ENCODE results near the gene ARHGEF28. TPM values are rescaled to one million over a fixed set of nuclear protein-coding genes. Genes with fewer than 3 reads are reported as not detected.

The ARHGEF28 gene
- total RNA-seq = 3.5 TPM
- long read RNA-seq, partial matches to known transcripts = 0 of 1 reads
- long read RNA-seq, other reads (novel, unspliced or antisense) = 1 of 1 reads

- ATAC-seq (peak; percentile 97), DNase-seq (peak; percentile 77)
- intact Hi-C loops (cut with micrococcal nuclease) = no loop called here
Measured at GRCh38 chr5:73625944-73626811, at the start of gene ARHGEF28. Gene ARHGEF28 (plus strand): TSS chr5:73626196. CDS start chr5:73684852, 58,656 bp downstream.

GRCh38 chr5:73582285-73583145 lies 43.5 kb upstream of the ARHGEF28 start:
- intact Hi-C loops (cut with micrococcal nuclease) = no loop called here
- ATAC-seq (no peak), DNase-seq (no peak)

GRCh38 chr5:73587923-73588322 lies 38.1 kb upstream of the ARHGEF28 start:
- ATAC-seq (no peak), DNase-seq (no peak)
- intact Hi-C loops (cut with micrococcal nuclease) = no loop called here

- DNase-seq = no peak
- ATAC-seq = peak; percentile 68
Measured at GRCh38 chr5:73591102-73591695, 34.8 kb upstream of the ARHGEF28 start.

GRCh38 chr5:73591698-73592501 lies 34.1 kb upstream of the ARHGEF28 start:
- no peak for ATAC-seq
- intact Hi-C loops (cut with micrococcal nuclease) = loop anchor here (1.0 kb wide), 1 partner anchor 200 kb away; no protein-coding TSS in a partner anchor

More at GRCh38 chr5:73591102-73591695, 34.8 kb upstream of the ARHGEF28 start:
- intact Hi-C loops (cut with micrococcal nuclease) = loop anchor here (1.0 kb wide), 1 partner anchor 201 kb away; no protein-coding TSS in a partner anchor

GRCh38 chr5:73592551-73592950 lies 33.4 kb upstream of the ARHGEF28 start:
- intact Hi-C loops (cut with micrococcal nuclease) = no loop called here
- DNase-seq = no peak
- no peak for ATAC-seq

More at GRCh38 chr5:73591698-73592501, 34.1 kb upstream of the ARHGEF28 start:
- DNase-seq = no peak

- intact Hi-C loops (cut with micrococcal nuclease) = no loop called here
- no peak for DNase-seq
- no peak for ATAC-seq
Measured at GRCh38 chr5:73596705-73597328, 29.2 kb upstream of the ARHGEF28 start.

GRCh38 chr5:73599380-73599779 lies 26.6 kb upstream of the ARHGEF28 start:
- no peak for DNase-seq
- intact Hi-C loops (cut with micrococcal nuclease) = no loop called here
- no peak for ATAC-seq

- DNase-seq = no peak
Measured at GRCh38 chr5:73603998-73604397, 22.0 kb upstream of the ARHGEF28 start.

GRCh38 chr5:73605223-73606087 lies 20.5 kb upstream of the ARHGEF28 start:
- DNase-seq = no peak
- ATAC-seq = no peak
- intact Hi-C loops (cut with micrococcal nuclease) = no loop called here

More at GRCh38 chr5:73603998-73604397, 22.0 kb upstream of the ARHGEF28 start:
- no peak for ATAC-seq
- intact Hi-C loops (cut with micrococcal nuclease) = no loop called here

- DNase-seq (no peak), ATAC-seq (no peak)
- intact Hi-C loops (cut with micrococcal nuclease) = no loop called here
Measured at GRCh38 chr5:73606206-73606753, 19.7 kb upstream of the ARHGEF28 start.

GRCh38 chr5:73607228-73607627 lies 18.8 kb upstream of the ARHGEF28 start:
- no peak for DNase-seq
- intact Hi-C loops (cut with micrococcal nuclease) = no loop called here
- ATAC-seq = no peak

- intact Hi-C loops (cut with micrococcal nuclease) = no loop called here
- ATAC-seq = no peak
- DNase-seq = no peak
Measured at GRCh38 chr5:73612799-73613198, 13.2 kb upstream of the ARHGEF28 start.

- intact Hi-C loops (cut with micrococcal nuclease) = no loop called here
- DNase-seq = no peak
Measured at GRCh38 chr5:73615085-73615484, 10.9 kb upstream of the ARHGEF28 start.

GRCh38 chr5:73615947-73616346 lies 10.0 kb upstream of the ARHGEF28 start:
- ATAC-seq (no peak), DNase-seq (no peak)
- intact Hi-C loops (cut with micrococcal nuclease) = no loop called here

More at GRCh38 chr5:73615085-73615484, 10.9 kb upstream of the ARHGEF28 start:
- ATAC-seq = no peak

- ATAC-seq (no peak), DNase-seq (no peak)
- intact Hi-C loops (cut with micrococcal nuclease) = no loop called here
Measured at GRCh38 chr5:73617510-73618279, 8.3 kb upstream of the ARHGEF28 start.
